Measurements from ENCODE around the gene PVRIG.

- TF ChIP-seq POLR2A (IDR thresholded peaks at IDR 0.05) (no peak), CTCF (IDR thresholded peaks at IDR 0.05) (no peak)
Measured at GRCh38 chr7:100221231-100221718, 1.5 kb downstream of the PVRIG start.
